Left ventricle myocardium superior (tissue), 1 donor: ENCODE measurements around the gene MMP28. TPM values are rescaled to one million over a fixed set of nuclear protein-coding genes. Genes with fewer than 3 reads are reported as not detected.
A peak's percentile ranks its signal among the peaks of the same experiment; 100 is the strongest.
"Not testable (repeated sequence)": the region's sequence is repeated elsewhere in the genome, so short reads cannot be mapped to it uniquely, and the experiment has no call there.

Experiments
- ATAC-seq: fragments of 200-7000 bp; cut with Tn5 transposase; one replicate; pipeline ENCODE4 v1.9.1; 2020; ENCODE audit warnings: mild to moderate bottlenecking, moderate library complexity
- DNase-seq: peaks from one replicate; pipeline ENCODE4 v3.0.0-alpha.2; 2020
- intact Hi-C: fragments of 100-400 bp; cut with micrococcal nuclease; formaldehyde crosslinking; loops from one replicate; pipeline ENCODE4 v1.11.0; 2022
- total RNA-seq: library from RNA; stranded (reverse); fragmentation: NEBNext Ultra II Directional; extraction: Animal tissue kit (Norgen Biotek cat#: 25700); gene quantifications from one replicate; pipeline ENCODE4 v1.2.1, GENCODE V29; 2021
- donor health status: DM: no; HTN: yes; CAD: no; lungs with severe emphysema.

MMP28 gene
- total RNA-seq, 1 donor from 2014 or later, result 1.5 TPM

GRCh38 chr17:35773129-35773528, 22.3 kb downstream of the MMP28 start:
- ATAC-seq (no peak), DNase-seq (no peak)
- intact Hi-C loops, result no loop called here

GRCh38 chr17:35769895-35770486, 25.4 kb downstream of the MMP28 start:
- intact Hi-C loops, result no loop called here
- no peak for DNase-seq

GRCh38 chr17:35768797-35769196, 26.6 kb downstream of the MMP28 start:
- DNase-seq, result no peak
- intact Hi-C loops, result no loop called here
- no peak for ATAC-seq

More at GRCh38 chr17:35769895-35770486, 25.4 kb downstream of the MMP28 start:
- ATAC-seq, result no peak

- no peak for DNase-seq
- peak; percentile 21 for ATAC-seq
- intact Hi-C loops, result loop anchor here (1.0 kb wide), 1 partner anchor 37 kb away; no protein-coding TSS in a partner anchor
Observed at GRCh38 chr17:35766903-35767510, 28.4 kb downstream of the MMP28 start.

GRCh38 chr17:35766489-35766877, 29.0 kb downstream of the MMP28 start:
- ATAC-seq, result no peak
- intact Hi-C loops, result no loop called here
- DNase-seq, result no peak

DNA sequence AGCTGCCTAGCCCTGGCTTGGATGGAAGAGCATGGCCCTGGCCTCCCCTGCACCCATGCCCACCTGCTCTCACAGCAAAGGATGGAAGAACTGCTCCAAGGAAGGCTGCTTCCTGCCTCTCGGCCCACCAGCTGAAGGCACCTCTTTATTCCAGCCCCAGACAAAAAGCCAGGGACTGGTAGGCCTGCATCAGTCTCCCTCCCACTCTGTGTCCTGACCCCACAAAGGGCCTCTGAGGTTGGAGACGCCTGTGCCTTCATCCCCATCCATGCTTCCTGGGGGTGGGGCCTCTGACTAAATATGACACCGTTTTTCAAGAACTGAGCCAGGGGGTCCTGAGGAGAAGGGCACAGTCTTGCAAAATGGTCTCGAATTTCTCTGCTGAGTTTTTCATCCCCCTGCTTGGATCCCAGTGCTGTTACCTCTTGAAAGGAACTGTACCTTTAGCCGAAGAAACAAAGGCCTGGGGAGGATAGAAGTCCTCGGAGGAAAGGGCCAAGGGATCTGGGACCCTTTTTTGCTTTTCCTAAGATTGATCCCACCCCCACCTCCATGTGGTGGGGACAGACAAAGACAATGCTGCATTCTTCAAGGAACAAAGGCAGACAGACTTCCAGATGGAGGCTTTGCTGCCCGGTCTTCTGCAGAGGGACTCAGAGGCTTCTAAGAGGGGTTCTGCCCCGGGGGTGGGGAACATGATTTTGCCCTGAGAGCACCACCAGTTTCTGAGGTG, 29.5 kb downstream of the MMP28 start:
- ATAC-seq (no peak), DNase-seq (no peak)
- intact Hi-C loops, result no loop called here

GRCh38 chr17:35765086-35765710, 30.2 kb downstream of the MMP28 start:
- DNase-seq (no peak), ATAC-seq (no peak)
- intact Hi-C loops, result no loop called here

DNA sequence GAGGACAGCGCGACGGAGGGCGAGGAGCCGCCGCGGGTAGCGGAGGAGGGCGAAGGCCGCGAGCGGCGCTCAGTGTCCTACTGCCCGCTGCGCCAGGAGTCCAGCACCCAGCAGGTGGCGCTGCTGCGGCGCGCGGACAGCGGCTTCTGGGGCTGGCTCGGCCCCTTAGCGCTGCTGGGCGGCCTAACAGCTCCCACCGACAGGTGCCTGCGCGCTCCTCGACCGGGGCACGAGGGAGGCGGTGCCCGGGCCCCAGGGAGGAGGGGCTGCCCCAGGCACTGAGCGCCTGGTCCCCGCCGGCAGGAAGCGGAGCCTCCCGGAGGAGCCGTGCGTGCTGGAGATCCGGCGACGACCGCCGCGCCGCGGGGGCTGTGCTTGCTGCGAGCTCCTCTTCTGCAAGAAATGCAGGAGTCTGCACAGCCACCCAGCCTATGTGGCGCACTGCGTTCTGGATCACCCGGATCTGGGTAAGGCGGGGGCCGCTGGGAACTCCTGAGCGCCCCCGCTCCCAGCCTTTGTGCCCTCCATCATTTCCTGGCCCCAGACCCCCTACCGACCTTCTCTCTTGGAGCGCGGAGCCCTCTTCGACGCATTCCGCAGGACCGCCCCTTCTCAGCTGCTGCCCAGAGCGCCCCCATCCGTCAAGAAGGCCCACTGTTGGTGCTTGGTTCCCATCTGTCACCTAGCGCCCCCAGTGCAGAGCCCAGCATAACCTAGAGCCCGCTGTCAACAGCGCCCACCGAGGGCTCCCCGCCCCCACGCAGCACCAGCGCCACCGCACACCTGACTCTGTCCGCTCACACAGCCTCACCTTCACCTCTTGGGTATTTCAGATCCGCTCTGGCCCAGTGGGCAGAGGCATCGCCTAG, 31.1 kb downstream of the MMP28 start:
- intact Hi-C loops, result no loop called here
- DNase-seq (peak; percentile 94), ATAC-seq (peak; percentile 96)

- ATAC-seq (no peak), DNase-seq (no peak)
- intact Hi-C loops, result no loop called here
Observed at GRCh38 chr17:35763767-35764122, 31.7 kb downstream of the MMP28 start.

- intact Hi-C loops, result no loop called here
- DNase-seq, result no peak
- no peak for ATAC-seq
Observed at GRCh38 chr17:35761601-35762000, 33.8 kb downstream of the MMP28 start.

GRCh38 chr17:35760587-35760986, 34.9 kb downstream of the MMP28 start, which contains the start of gene C17orf50:
C17orf50 (plus strand) TSS chr17:35760887; CDS start chr17:35760942, 55 bp downstream.
- ATAC-seq, result no peak
- DNase-seq, result no peak
- intact Hi-C loops, result no loop called here

- no peak for ATAC-seq
- intact Hi-C loops, result no loop called here
- DNase-seq, result no peak
Observed at GRCh38 chr17:35757243-35757642, 38.2 kb downstream of the MMP28 start.

DNA sequence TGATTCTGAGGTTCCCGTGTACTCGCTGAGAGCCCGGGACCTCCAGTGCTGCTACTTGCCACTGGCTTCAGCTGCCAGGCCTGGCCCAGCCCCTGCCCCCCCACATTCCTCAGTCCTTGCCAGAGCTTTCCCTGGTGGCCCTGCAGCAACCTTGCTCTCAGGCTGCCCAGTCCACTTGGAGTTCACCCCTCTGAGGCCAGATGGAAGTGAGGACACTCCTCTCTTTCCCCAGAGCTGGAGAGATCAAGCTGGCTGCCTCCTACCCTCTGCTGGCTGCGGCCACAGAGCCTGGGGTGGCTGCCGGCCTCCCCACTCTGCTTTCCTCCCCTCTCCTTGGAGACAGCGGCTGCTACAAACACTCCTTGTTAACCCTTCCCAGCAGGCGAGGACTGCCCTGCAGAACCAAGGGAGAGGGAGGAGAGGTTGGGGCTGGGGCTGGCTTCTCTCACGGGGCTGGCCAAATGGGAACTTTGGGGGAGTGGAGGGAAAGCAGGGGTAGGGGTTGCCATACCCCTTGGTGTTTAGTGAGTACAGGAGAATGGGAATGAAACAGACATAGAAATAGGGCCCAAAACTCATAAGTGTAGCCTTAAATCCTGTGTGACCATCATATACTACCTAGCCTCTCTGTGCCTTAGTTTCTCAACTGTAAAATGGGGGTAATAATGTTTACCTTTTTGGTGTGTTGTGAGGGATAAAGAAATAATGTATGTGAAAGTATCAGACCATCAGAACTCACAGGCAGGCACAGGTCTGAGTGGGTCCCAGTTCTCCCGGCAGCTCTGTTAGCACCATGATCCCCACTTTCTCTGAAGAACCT, 42.3 kb downstream of the MMP28 start, which contains the start of gene GAS2L2:
Gene GAS2L2, minus strand, starts transcription at position 295 of the 820 bp plus-strand sequence. CDS start 389 bp downstream, outside the sequence.
- intact Hi-C loops, result no loop called here
- ATAC-seq (peak; percentile 49), DNase-seq (no peak)

DNA sequence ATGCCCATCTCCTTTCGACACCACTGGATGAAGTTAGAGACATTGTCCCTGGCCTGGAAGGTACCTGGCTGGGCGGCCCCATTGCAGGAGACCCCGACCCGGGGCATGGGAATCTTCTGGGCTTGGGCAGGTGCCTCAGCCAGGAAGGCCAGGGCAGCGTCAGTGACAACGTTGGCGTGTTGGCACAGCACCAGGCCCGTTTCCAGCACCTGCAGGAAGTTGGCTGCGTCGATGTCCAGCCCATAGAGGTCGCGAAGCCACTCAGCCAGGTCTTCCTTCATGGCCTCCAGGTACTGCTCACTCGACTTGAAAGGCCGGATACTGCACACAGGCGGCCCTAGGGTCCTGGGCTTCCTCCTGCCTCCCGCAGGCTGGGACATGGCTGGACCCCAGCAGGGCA, 43.0 kb downstream of the MMP28 start:
- no peak for DNase-seq
- intact Hi-C loops, result no loop called here
- no peak for ATAC-seq

- intact Hi-C loops, DNase-seq, ATAC-seq: not testable (repeated sequence)
Observed at GRCh38 chr17:35751541-35751940, 43.9 kb downstream of the MMP28 start.

DNA sequence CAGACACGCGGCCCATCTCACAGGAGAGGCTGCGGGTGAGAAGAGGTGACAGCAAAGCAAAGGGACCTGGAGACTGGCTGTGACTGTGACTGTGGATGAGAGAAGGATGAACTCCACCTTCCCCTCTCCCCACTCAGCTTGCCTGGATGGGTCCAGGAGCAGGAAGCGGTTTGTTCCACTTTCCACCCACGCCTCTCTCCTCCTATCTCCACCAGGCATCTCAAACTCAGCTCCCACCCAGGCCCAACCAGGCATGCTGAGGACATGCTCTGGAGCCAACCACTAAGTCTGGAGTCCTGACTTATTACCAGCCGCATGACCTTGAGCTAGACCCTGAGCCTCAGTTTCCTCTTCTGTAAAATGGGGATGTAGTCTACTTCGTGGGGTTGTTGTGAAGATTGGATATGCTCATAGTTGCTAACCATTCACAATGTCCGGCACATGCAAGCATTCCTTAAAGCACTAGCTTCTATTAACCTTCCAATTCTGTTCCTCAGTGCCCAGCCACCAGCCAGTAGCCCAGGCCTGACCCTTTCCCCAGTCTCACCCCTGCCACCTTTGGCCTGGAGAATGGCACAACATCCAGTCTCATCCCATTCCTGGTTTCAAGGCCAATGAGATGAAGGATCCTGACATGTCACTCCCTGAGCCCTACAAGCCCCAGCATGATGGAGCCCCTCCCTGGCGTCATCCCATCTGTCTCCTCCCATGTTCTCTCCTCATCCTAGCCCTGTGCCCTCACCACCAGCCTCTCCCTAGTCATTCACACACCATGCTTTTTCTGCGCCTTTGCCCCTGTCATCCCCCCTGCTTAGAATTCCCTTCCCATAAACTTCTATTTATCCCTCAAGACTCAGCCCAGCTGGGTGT, 44.7 kb downstream of the MMP28 start:
- ATAC-seq (no peak), DNase-seq (no peak)
- intact Hi-C loops, result no loop called here
